ENCODE measurements around the gene IRAG1.
"Not testable (repeated sequence)": the region's sequence is repeated elsewhere in the genome, so short reads cannot be mapped to it uniquely, and the experiment has no call there.

Gene IRAG1

DNA sequence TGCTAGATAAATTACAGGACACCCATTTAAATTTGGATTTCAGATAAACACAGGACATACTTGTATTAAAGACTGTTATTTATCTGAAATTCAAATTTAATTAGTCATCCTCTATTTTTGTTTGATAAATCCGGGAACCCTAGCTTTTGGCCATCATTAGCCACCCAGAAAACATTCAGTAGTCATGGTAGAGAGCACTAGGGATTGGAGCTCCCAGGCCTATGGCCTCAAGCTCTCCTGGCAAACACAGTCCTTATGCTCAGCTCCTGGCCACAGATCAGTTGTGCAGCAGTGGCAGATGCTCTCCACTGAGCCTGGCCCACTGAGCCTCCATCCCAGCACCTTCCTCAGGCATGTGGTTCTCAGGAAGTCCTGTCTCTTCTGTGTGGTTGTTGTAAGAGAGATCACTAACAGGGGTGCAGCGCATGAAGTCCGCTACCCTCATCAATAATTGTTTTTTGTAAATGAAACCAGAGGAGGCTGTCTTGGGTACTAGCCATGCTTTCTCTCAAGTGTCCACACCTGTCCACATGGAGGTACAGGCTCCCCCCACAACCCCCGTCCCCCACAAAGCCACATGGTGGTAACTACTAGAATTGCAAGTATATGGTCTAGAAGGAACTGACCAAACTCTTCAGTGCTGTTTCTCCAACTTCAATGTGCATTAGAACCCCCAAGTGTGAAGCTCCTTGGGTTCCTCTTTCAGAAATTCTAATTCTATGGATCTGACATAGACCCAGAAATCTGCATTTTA, 1.1 kb upstream of the IRAG1 start:
- Histone ChIP-seq H3K4me3 (ENCODE audit: low read length) (no peak overlapping the region), H2AFZ (ENCODE audit: low read depth, low read length) (no peak overlapping the region), H3K9me3 (ENCODE audit: low read length) (no peaks in the 10 kb centered on the region), H3K36me3 (ENCODE audit: insufficient read depth, low read length) (no peaks in the 10 kb centered on the region), H3K27me3 (ENCODE audit: insufficient read depth, low read length) (no peaks in the 10 kb centered on the region), H3K4me1 (ENCODE audit: insufficient read depth, low read length) (no peaks in the 10 kb centered on the region)

- H3K27me3 ChIP-seq (ENCODE audit: insufficient read depth, low read length): no peaks in the 10 kb centered on the region
- no peaks in the 10 kb centered on the region for H3K36me3 ChIP-seq (ENCODE audit: insufficient read depth, low read length)
- no peak overlapping the region for H3K4me3 ChIP-seq (ENCODE audit: low read length)
- no peak overlapping the region for H2AFZ ChIP-seq (ENCODE audit: low read depth, low read length)
- H3K9me3 ChIP-seq (ENCODE audit: low read length): no peaks in the 10 kb centered on the region
- no peaks in the 10 kb centered on the region for H3K4me1 ChIP-seq (ENCODE audit: insufficient read depth, low read length)
Observed at GRCh38 chr11:10692531-10693115, 932 bp downstream of the IRAG1 start.

DNA sequence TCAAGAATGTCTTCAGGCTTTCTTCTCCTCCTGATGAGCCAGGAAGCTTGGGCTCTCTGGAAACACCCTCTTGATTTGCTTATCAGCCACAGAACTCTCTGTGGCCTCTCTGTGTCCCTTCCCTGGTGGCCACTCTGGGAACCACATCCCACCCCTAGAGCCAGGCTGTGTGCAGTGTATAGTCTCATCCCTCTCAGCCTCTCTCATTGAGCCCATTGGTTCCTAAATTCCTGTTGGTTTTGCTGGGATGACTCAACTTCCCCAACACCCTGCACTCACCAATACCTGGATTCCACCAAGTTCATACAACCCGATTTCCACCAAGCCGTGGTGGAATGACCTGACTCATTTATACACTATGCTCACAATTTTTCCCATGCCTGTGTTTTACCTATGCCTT, 5.2 kb downstream of the IRAG1 start:
- Histone ChIP-seq H3K36me3 (ENCODE audit: insufficient read depth, low read length) (no peaks in the 10 kb centered on the region), H2AFZ (ENCODE audit: low read depth, low read length) (no peak overlapping the region), H3K9me3 (ENCODE audit: low read length) (no peaks in the 10 kb centered on the region), H3K4me3 (ENCODE audit: low read length) (no peak overlapping the region), H3K27me3 (ENCODE audit: insufficient read depth, low read length) (no peaks in the 10 kb centered on the region), H3K4me1 (ENCODE audit: insufficient read depth, low read length) (no peaks in the 10 kb centered on the region)

- Histone ChIP-seq H3K36me3 (ENCODE audit: insufficient read depth, low read length) (no peaks in the 10 kb centered on the region), H3K27me3 (ENCODE audit: insufficient read depth, low read length) (no peaks in the 10 kb centered on the region), H3K9me3 (ENCODE audit: low read length) (no peaks in the 10 kb centered on the region), H2AFZ (ENCODE audit: low read depth, low read length) (no peak overlapping the region), H3K4me1 (ENCODE audit: insufficient read depth, low read length) (no peaks in the 10 kb centered on the region), H3K4me3 (ENCODE audit: low read length) (no peak overlapping the region)
Observed at GRCh38 chr11:10686311-10686710, 7.2 kb downstream of the IRAG1 start.

- no peaks in the 10 kb centered on the region for H3K36me3 ChIP-seq (ENCODE audit: insufficient read depth, low read length)
- no peaks in the 10 kb centered on the region for H3K9me3 ChIP-seq (ENCODE audit: low read length)
- H3K4me3 ChIP-seq (ENCODE audit: low read length): no peak overlapping the region
- H2AFZ ChIP-seq (ENCODE audit: low read depth, low read length): no peak overlapping the region
- H3K27me3 ChIP-seq (ENCODE audit: insufficient read depth, low read length): no peaks in the 10 kb centered on the region
- H3K4me1 ChIP-seq (ENCODE audit: insufficient read depth, low read length): no peaks in the 10 kb centered on the region
Observed at GRCh38 chr11:10683429-10683828, 10.1 kb downstream of the IRAG1 start.

DNA sequence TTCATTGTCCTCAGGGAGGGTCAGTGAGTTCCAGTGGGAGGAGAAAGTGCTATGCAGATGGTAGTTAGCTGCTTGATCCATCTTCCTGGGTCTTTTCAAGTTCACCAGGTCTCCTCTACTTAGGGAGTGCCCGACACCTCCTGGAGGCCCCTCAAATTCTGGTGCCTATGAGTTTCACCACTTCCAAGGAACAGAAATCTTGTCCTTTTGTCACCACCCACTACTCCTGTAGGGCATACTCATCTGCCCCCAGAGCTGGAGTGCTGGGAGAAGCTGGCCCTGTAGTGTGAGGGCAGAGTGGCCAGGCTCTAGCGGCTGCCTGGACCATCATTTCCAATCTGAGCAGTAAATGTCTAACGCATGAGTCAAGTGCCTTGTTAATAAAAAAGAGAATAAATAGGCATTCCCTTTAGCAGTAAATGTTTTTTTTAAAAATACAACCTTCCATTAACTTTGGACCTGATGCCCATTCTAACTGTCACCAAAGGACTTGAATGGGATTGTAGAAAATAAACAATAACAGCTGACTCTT, 12.5 kb downstream of the IRAG1 start:
- no peak overlapping the region for H3K4me3 ChIP-seq (ENCODE audit: low read length)
- H3K27me3 ChIP-seq (ENCODE audit: insufficient read depth, low read length): no peaks in the 10 kb centered on the region
- no peak overlapping the region for H2AFZ ChIP-seq (ENCODE audit: low read depth, low read length)
- H3K4me1 ChIP-seq (ENCODE audit: insufficient read depth, low read length): no peaks in the 10 kb centered on the region
- no peaks in the 10 kb centered on the region for H3K9me3 ChIP-seq (ENCODE audit: low read length)
- no peaks in the 10 kb centered on the region for H3K36me3 ChIP-seq (ENCODE audit: insufficient read depth, low read length)

GRCh38 chr11:10680279-10680678, 13.3 kb downstream of the IRAG1 start:
- not testable (repeated sequence) for H3K4me3 ChIP-seq (ENCODE audit: low read length); H2AFZ ChIP-seq (ENCODE audit: low read depth, low read length); H3K9me3 ChIP-seq (ENCODE audit: low read length); H3K36me3 ChIP-seq (ENCODE audit: insufficient read depth, low read length); H3K4me1 ChIP-seq (ENCODE audit: insufficient read depth, low read length); H3K27me3 ChIP-seq (ENCODE audit: insufficient read depth, low read length)

DNA sequence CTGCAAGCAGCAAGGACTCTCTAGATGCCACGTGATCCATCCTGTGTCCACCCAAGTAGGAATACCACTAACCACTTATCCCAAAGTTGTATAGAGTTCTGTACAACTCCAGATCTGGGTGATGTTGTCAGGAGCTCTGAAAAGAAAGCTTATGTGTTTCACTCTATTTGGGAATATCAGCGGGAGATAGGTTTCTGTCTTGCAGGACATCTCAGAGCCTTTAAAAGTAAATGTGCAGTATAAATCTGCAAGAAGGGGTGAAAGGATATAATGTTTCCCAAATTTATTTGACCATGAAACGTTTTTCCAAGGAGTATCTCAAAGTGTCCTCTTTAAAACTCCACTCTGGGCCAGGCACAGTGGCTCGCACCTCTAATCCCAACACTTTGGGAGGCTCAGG, 13.9 kb downstream of the IRAG1 start:
- Histone ChIP-seq H3K9me3 (ENCODE audit: low read length) (no peaks in the 10 kb centered on the region), H2AFZ (ENCODE audit: low read depth, low read length) (no peak overlapping the region), H3K27me3 (ENCODE audit: insufficient read depth, low read length) (no peaks in the 10 kb centered on the region), H3K36me3 (ENCODE audit: insufficient read depth, low read length) (no peaks in the 10 kb centered on the region), H3K4me1 (ENCODE audit: insufficient read depth, low read length) (no peaks in the 10 kb centered on the region), H3K4me3 (ENCODE audit: low read length) (no peak overlapping the region)

- no peaks in the 10 kb centered on the region for H3K27me3 ChIP-seq (ENCODE audit: insufficient read depth, low read length)
- H2AFZ ChIP-seq (ENCODE audit: low read depth, low read length): no peak overlapping the region
- H3K4me1 ChIP-seq (ENCODE audit: insufficient read depth, low read length): no peaks in the 10 kb centered on the region
- no peaks in the 10 kb centered on the region for H3K9me3 ChIP-seq (ENCODE audit: low read length)
- no peak overlapping the region for H3K4me3 ChIP-seq (ENCODE audit: low read length)
- H3K36me3 ChIP-seq (ENCODE audit: insufficient read depth, low read length): no peaks in the 10 kb centered on the region
Observed at GRCh38 chr11:10678101-10678500, 15.5 kb downstream of the IRAG1 start.

- Histone ChIP-seq H3K9me3 (ENCODE audit: low read length) (no peaks in the 10 kb centered on the region), H3K36me3 (ENCODE audit: insufficient read depth, low read length) (no peaks in the 10 kb centered on the region), H3K4me1 (ENCODE audit: insufficient read depth, low read length) (no peaks in the 10 kb centered on the region), H3K27me3 (ENCODE audit: insufficient read depth, low read length) (no peaks in the 10 kb centered on the region), H2AFZ (ENCODE audit: low read depth, low read length) (no peak overlapping the region), H3K4me3 (ENCODE audit: low read length) (no peak overlapping the region)
Observed at GRCh38 chr11:10676919-10677318, 16.6 kb downstream of the IRAG1 start.

DNA sequence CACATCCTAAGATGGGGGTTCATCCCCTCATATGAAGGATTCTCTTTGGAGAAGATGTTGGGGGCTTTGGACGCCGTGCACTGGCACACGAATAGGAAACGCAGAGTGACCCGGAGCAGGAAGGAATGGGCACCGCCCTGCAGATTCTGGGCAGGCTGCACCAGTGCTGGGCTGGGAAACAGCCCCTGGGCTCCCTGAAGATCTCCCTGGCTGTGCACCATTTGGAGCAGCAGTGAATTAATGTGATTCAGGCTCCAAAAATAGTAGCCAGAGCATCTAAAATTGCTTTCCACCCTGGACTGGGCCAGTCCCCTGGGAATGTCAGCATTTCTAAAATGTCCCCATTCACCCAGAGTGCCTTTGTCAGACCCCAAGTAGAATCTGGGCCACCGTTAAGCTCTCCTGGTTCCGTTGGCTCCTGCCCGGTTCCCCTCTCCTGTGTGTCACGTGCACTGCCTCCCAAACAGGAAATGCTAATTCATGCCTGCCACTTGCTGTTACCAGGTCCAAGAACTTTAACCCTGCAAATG, 18.6 kb downstream of the IRAG1 start:
- no peaks in the 10 kb centered on the region for H3K4me1 ChIP-seq (ENCODE audit: insufficient read depth, low read length)
- H3K4me3 ChIP-seq (ENCODE audit: low read length): no peak overlapping the region
- H3K9me3 ChIP-seq (ENCODE audit: low read length): no peaks in the 10 kb centered on the region
- no peaks in the 10 kb centered on the region for H3K27me3 ChIP-seq (ENCODE audit: insufficient read depth, low read length)
- H3K36me3 ChIP-seq (ENCODE audit: insufficient read depth, low read length): no peaks in the 10 kb centered on the region
- H2AFZ ChIP-seq (ENCODE audit: low read depth, low read length): no peak overlapping the region

DNA sequence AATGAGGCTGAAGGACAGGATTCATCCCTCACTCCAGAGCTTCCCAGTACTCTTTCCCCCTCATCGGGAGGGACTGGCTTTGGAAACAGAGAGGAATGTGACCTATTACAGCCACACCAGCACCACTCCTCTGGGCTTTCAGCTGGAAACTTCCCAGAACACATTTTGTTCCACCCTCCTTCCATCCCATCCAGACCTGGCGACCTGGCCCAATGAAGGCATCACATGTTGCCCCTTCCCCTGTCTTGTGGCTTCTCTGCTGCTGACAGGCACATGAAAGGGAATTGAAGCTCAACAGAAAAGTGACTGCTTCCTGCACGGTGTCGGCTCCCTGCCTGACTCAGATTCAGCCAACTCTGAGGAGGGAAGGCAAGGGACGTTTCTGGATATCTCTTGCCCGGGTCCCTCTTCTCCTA, 19.1 kb downstream of the IRAG1 start:
- Histone ChIP-seq H3K4me3 (ENCODE audit: low read length) (no peak overlapping the region), H3K9me3 (ENCODE audit: low read length) (no peaks in the 10 kb centered on the region), H3K4me1 (ENCODE audit: insufficient read depth, low read length) (no peaks in the 10 kb centered on the region), H3K27me3 (ENCODE audit: insufficient read depth, low read length) (no peaks in the 10 kb centered on the region), H2AFZ (ENCODE audit: low read depth, low read length) (no peak overlapping the region), H3K36me3 (ENCODE audit: insufficient read depth, low read length) (no peaks in the 10 kb centered on the region)

- Histone ChIP-seq H3K27me3 (ENCODE audit: insufficient read depth, low read length) (no peaks in the 10 kb centered on the region), H3K9me3 (ENCODE audit: low read length) (no peaks in the 10 kb centered on the region), H3K4me3 (ENCODE audit: low read length) (no peak overlapping the region), H3K4me1 (ENCODE audit: insufficient read depth, low read length) (no peaks in the 10 kb centered on the region), H2AFZ (ENCODE audit: low read depth, low read length) (no peak overlapping the region), H3K36me3 (ENCODE audit: insufficient read depth, low read length) (no peaks in the 10 kb centered on the region)
Observed at GRCh38 chr11:10673501-10674062, 20.0 kb downstream of the IRAG1 start.

Measured in neuron (in vitro differentiated cells).